GM18907 (cell line): ENCODE data around the gene LDLRAD4.
A peak's percentile ranks its signal among the peaks of the same experiment; 100 is the strongest.

ENCODE experiments used
- ATAC-seq: cut with Tn5 transposase; IDR thresholded peaks from one replicate; pipeline ENCODE4 v1.9.1; 2021; ENCODE audit warnings: mild to moderate bottlenecking, moderate library complexity; ENCODE audit not compliant: unreplicated experiment

Gene LDLRAD4

GRCh38 chr18:13541621-13542519, 323.3 kb downstream of the LDLRAD4 start:
- ATAC-seq, result no peak

GRCh38 chr18:13542520-13542847, 323.9 kb downstream of the LDLRAD4 start:
- no peak for ATAC-seq

GRCh38 chr18:13543144-13543543, 324.6 kb downstream of the LDLRAD4 start:
- ATAC-seq, result no peak

GRCh38 chr18:13543811-13544732, 325.5 kb downstream of the LDLRAD4 start:
- no peak for ATAC-seq

GRCh38 chr18:13544953-13545352, 326.4 kb downstream of the LDLRAD4 start:
- no peak for ATAC-seq

GRCh38 chr18:13545514-13545913, 327.0 kb downstream of the LDLRAD4 start:
- ATAC-seq, result no peak

- no peak for ATAC-seq
These were observed 327.4 kb downstream of the LDLRAD4 start for GRCh38 chr18:13545955-13546354.

- no peak for ATAC-seq
These were observed 328.1 kb downstream of the LDLRAD4 start for GRCh38 chr18:13546638-13547037.

- no peak for ATAC-seq
These were observed 328.8 kb downstream of the LDLRAD4 start for GRCh38 chr18:13547347-13547746.

- ATAC-seq, result no peak
These were observed 329.7 kb downstream of the LDLRAD4 start for GRCh38 chr18:13548106-13548819.

GRCh38 chr18:13548966-13549879, 330.7 kb downstream of the LDLRAD4 start:
- peak; percentile 78 for ATAC-seq

GRCh38 chr18:13549880-13550232, 331.3 kb downstream of the LDLRAD4 start:
- no peak for ATAC-seq

- no peak for ATAC-seq
These were observed 332.1 kb downstream of the LDLRAD4 start for GRCh38 chr18:13550418-13551304.

GRCh38 chr18:13551305-13551603, 332.7 kb downstream of the LDLRAD4 start:
- ATAC-seq, result no peak

- ATAC-seq, result no peak
These were observed 333.5 kb downstream of the LDLRAD4 start for GRCh38 chr18:13551841-13552733.

- ATAC-seq, result no peak
These were observed 334.9 kb downstream of the LDLRAD4 start for GRCh38 chr18:13553449-13553848.

- ATAC-seq, result no peak
These were observed 336.6 kb downstream of the LDLRAD4 start for GRCh38 chr18:13555192-13555591.

- ATAC-seq, result no peak
These were observed 337.3 kb downstream of the LDLRAD4 start for GRCh38 chr18:13555865-13556264.
